Fibroblast of skin of right quadriceps (primary cell): ENCODE data around the gene MBNL1.
"Not testable (repeated sequence)": the region's sequence is repeated elsewhere in the genome, so short reads cannot be mapped to it uniquely, and the experiment has no call there.

Experiments
- DNase-seq: peaks from one replicate; pipeline ENCODE4 v3.0.0-alpha.2; 2013

The MBNL1 gene

DNA sequence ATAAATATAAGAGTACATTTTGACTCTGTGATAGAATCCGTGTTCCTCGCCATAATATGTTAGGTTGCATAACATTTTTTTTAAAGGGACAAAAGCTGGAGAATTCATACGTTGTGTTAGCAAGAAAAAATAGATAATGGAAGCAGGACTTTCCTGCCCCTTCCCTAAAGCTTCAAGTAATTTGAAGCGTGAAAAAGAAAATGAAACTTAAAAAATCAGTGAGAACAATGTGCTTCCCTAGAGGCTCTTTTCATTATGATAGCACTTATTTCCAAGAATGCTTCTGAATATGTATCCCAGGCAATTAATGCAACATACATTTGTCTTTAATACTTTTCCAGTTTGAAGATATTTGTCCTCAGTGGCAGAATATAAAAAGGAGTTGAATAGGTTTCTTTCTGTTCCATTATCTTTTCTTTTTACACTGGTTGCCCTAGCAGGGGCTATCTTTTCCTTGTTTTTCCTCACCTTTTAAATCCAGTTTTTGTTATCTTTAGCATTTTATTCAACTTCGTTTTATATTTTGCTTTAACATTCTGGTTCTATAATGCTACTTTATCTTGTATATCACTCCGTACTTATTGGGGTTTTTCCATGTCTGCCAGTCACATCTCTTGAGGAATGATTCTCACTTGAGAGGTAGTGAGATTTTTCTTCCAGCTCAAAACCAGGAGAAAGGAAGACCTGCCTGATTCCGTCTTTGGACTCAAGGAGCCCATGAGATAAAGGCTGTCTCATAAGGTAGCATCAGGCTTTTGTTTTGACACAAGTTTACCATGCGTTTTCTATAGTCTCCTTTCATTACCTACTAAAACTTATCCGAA, 113.8 kb downstream of the MBNL1 start:
- DNase-seq = no peak

- no peak for DNase-seq
These were observed 114.4 kb downstream of the MBNL1 start for GRCh38 chr3:152383136-152383606.

DNA sequence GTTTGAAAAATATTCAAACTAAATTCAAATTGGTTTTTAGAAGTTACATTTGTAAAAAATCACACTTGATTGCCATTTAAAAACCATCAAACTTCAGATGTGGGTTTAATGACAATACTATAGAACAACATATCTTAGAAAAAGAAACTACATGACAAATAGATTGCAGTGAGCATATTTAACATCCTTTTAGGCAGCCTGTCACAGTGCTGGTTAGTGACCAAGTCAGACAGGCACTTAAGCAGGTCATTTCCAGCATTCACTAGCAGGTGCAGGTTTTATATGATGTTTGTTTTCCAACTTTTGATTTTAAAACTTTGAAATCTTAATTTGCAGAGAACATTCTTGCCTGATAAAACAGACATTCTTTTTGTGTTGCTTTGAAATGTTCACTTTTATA, 115.7 kb downstream of the MBNL1 start:
- DNase-seq = no peak

- DNase-seq = peak; percentile 77
These were observed 117.0 kb downstream of the MBNL1 start for GRCh38 chr3:152385761-152386160.

DNA sequence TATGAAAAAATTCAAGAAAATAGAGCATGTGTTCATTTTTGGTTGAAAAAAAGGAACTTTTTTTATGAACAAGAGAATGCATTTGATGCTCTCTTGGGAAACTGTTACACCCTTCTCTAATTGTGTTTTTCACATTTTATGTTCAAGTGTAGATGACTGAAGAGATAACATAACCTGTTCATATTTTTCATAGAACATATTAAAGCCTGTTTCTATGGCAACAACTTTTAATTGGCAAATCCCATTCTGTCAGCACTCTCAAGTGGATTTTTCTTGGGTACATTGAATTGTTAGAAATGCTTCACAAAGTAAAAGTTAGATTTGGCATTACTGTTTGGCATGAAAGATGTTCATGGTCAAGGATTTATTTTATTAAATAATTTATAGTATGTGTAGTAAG, 117.5 kb downstream of the MBNL1 start:
- no peak for DNase-seq

- no peak for DNase-seq
These were observed 119.9 kb downstream of the MBNL1 start for GRCh38 chr3:152388631-152389030.

GRCh38 chr3:152389316-152389934, 120.7 kb downstream of the MBNL1 start:
- DNase-seq = no peak

DNA sequence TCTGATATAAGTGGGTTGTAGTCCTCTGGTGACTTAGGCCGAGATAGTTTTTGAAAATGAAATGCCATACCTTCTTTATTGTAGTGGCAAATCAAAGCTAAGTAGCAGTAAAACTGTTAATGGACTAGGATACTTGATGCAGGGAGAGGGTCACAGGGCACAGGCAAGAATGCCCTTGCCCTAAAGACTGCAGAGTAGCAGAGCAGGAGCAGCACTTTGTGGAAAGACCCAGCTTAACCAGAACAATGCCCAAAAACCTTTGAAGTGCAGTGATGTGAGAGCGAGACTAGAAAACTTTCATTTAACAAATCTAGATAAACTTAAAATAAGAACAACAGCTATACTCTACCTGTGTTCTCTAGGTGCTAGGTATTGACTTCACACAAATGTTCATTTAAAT, 121.9 kb downstream of the MBNL1 start:
- DNase-seq = no peak

GRCh38 chr3:152391671-152392070, 122.9 kb downstream of the MBNL1 start:
- DNase-seq = no peak

- no peak for DNase-seq
These were observed 123.6 kb downstream of the MBNL1 start for GRCh38 chr3:152392272-152392880.

GRCh38 chr3:152394246-152394645, 125.5 kb downstream of the MBNL1 start:
- DNase-seq = no peak

DNA sequence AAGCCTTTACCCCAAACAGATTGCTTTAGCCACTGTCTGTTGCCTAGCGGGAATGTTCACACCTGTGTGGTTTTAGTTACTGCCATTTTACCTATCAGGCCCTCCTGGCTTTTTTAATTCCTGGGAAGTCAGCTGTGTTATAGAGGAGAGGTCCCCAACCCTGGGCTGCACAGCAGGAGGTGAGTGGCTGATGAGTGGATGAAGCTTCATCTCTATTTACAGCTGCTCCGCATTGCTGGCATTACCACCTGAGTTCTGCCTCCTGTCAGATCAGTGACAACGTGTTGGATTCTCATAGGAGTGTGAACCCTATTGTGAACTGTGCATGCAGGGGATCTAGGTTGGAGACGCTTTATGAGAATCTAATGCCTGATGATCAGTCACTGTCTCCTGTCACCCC, 127.0 kb downstream of the MBNL1 start:
- no peak for DNase-seq

- no peak for DNase-seq
These were observed 128.1 kb downstream of the MBNL1 start for GRCh38 chr3:152396867-152397266.

- DNase-seq = not testable (repeated sequence)
These were observed 128.6 kb downstream of the MBNL1 start for GRCh38 chr3:152397348-152397747.

- no peak for DNase-seq
These were observed 129.8 kb downstream of the MBNL1 start for GRCh38 chr3:152398495-152398894.

- peak; percentile 60 for DNase-seq
These were observed 130.6 kb downstream of the MBNL1 start for GRCh38 chr3:152399374-152399773.

DNA sequence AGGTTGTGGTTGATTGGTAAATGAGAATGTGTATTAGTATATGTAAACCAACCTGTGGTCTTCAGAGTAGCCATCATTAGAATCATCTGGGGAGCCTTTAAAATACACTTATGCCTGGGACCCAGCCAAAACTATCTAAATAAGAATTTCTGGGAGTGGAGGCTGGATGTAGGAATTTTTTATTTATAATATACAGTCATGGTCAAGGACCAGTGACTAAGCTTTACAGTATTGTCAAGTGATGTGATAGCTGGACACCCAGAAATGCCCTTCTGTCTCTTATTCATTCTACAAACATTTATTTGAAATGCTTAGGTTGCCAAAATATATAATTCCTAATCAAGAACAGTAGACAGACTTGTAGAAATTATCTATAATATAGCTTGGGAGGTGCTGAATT, 132.2 kb downstream of the MBNL1 start:
- peak; percentile 91 for DNase-seq

GRCh38 chr3:152402695-152403451, 134.1 kb downstream of the MBNL1 start:
- DNase-seq = no peak

DNA sequence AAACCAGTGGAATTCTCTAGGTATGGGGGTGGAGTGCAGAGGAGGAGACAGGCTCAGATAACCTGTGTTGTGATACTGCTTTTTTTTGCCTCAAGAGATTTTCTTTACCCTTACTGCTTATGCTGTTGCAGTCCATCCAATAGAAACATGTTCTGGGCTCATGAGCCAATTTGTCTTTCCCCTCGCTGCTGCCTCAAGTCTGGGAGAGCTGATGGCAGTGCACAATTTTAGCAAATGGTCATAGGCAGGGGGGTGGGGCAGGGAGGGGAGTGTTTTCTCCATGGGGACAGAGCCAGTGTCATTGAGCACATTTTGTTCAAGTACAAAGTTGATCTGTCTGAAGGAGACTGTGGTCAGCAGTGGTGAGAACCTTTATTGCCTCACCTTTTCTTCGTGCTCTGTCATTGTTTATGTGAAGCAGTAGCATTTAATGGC, 134.9 kb downstream of the MBNL1 start:
- no peak for DNase-seq

GRCh38 chr3:152404976-152405375, 136.2 kb downstream of the MBNL1 start:
- no peak for DNase-seq

GRCh38 chr3:152405915-152406802, 137.4 kb downstream of the MBNL1 start:
- peak; percentile 96 for DNase-seq

GRCh38 chr3:152413240-152413639, 144.5 kb downstream of the MBNL1 start:
- no peak for DNase-seq
